K562 (cell line): ENCODE data around the gene CD109. TPM values are rescaled to one million over a fixed set of nuclear protein-coding genes. Genes with fewer than 3 reads are reported as not detected.
A peak's percentile ranks its signal among the peaks of the same experiment; 100 is the strongest.

Source experiments
- ATAC-seq: fragments of 200-7000 bp; cut with Tn5 transposase; 3 replicates; pipeline ENCODE4 v1.9.1; 2020; ENCODE audit warnings: moderate library complexity
- BruUV-seq: library from RNA; stranded (reverse); fragments of 400-500 nt; replicated peaks from 2 replicates; lab custom pipeline; 2021; lab: Mats Ljungman, UMichigan
- CTCF ChIA-PET: fragments of 300-600 bp; formaldehyde crosslinking; extraction: SDS; loops from one replicate; lab custom pipeline; 2021; ENCODE audit warnings: low intra/inter-chr PET ratio; lab: Yijun Ruan, JAX
- POLR2A ChIA-PET: fragments of 300-600, 350-650 bp; sonication (Branson Sonifier 250); formaldehyde crosslinking; extraction: SDS; loops from one replicate; lab custom pipeline; 2021; ENCODE audit warnings: antibody characterized with exemption, inconsistent platforms; lab: Yijun Ruan, JAX
- DNase-seq, 4 experiments: peaks; one replicate each; pipeline versions ENCODE4 v3.0.0 to v3.0.0-alpha.2; 2011 to 2018; ENCODE audit warnings: low spot score in 3 of 4, mixed read lengths in 3 of 4; ENCODE audit errors: extremely low read depth in 1 of 4
- FAIRE-seq: peaks from 2 replicates; lab custom pipeline; 2011; peaks lifted over from hg19 to GRCh38; lab: Jason Lieb, UNC
- H2AFZ ChIP-seq: 2 replicates; pipeline ENCODE4 v1.6.0; 2011; ENCODE audit warnings: low read depth, low read length, control low read depth, inconsistent platforms
- H3K27ac ChIP-seq: fragments of 200-600 bp; 3 replicates; pipeline ENCODE4 v1.8.0; 2011; ENCODE audit warnings: low read depth, mild to moderate bottlenecking, control low read depth, inconsistent platforms, low read length, moderate library complexity, mixed read lengths; ENCODE audit errors: extremely low read depth
- H3K27me3 ChIP-seq, 2 experiments: fragments of 300-600 bp in 1 of 2; 2 replicates in 1 of 2; 3 replicates in 1 of 2; pipeline versions ENCODE4 v1.6.0 to v1.8.0; 2011; ENCODE audit warnings: inconsistent platforms in 2 of 2, low read length in 2 of 2, mild to moderate bottlenecking in 1 of 2, mixed read lengths in 1 of 2, moderate library complexity in 1 of 2; ENCODE audit not compliant: control insufficient read depth in 2 of 2, insufficient read depth in 2 of 2
- H3K36me3 ChIP-seq: fragments of 300-600 bp; 3 replicates; pipeline ENCODE4 v1.8.0; 2011; ENCODE audit warnings: mild to moderate bottlenecking, low read length, inconsistent platforms; ENCODE audit not compliant: control insufficient read depth, insufficient read depth
- H3K4me1 ChIP-seq, 2 experiments: fragments of 200-600 bp in 1 of 2; replicated peaks in 1 of 2; 2 replicates in 1 of 2; 3 replicates in 1 of 2; pipeline versions ENCODE4 v1.5.1 to v1.8.0; 2011; ENCODE audit warnings: inconsistent platforms in 2 of 2, low read length in 2 of 2, mild to moderate bottlenecking in 1 of 2, mixed read lengths in 1 of 2, moderate library complexity in 1 of 2; ENCODE audit not compliant: control insufficient read depth in 2 of 2, insufficient read depth in 2 of 2
- H3K4me2 ChIP-seq: 2 replicates; pipeline ENCODE4 v1.6.1; 2011; ENCODE audit warnings: low read length, control low read depth, inconsistent platforms, mixed read lengths; ENCODE audit not compliant: insufficient read depth
- H3K4me3 ChIP-seq: fragments of 200-600 bp; sonication (generic), shearing (Covaris generic); 2 replicates; pipeline ENCODE4 v1.5.1; 2016; ENCODE audit warnings: control low read depth, inconsistent platforms
- H3K79me2 ChIP-seq: fragments of 200-600 bp; 3 replicates; pipeline ENCODE4 v1.8.0; 2011; ENCODE audit warnings: low read length, inconsistent platforms; ENCODE audit not compliant: control insufficient read depth, insufficient read depth
- H3K9ac ChIP-seq, 2 experiments: 2 replicates each; pipeline versions ENCODE4 v1.6.0 to v1.6.1; 2011; ENCODE audit warnings: low read depth in 2 of 2, low read length in 2 of 2, control low read depth in 1 of 2, inconsistent platforms in 1 of 2, mild to moderate bottlenecking in 1 of 2, mixed read lengths in 1 of 2; ENCODE audit not compliant: insufficient read depth in 1 of 2
- H3K9me1 ChIP-seq: one replicate; pipeline ENCODE4 v1.6.0; 2011; ENCODE audit warnings: inconsistent platforms, mild to moderate bottlenecking, low read length, moderate library complexity; ENCODE audit not compliant: control insufficient read depth, insufficient read depth
- H3K9me3 ChIP-seq: replicated peaks from 2 replicates; pipeline ENCODE4 v1.5.1; 2011; ENCODE audit warnings: low read depth, low read length, inconsistent platforms; ENCODE audit not compliant: control insufficient read depth, insufficient read depth
- H4K20me1 ChIP-seq: replicated peaks from 2 replicates; pipeline ENCODE4 v1.6.1; 2011; ENCODE audit warnings: low read length, inconsistent platforms, mixed read lengths; ENCODE audit not compliant: control insufficient read depth, insufficient read depth
- CTCF ChIP-seq, 3 experiments: IDR thresholded peaks in 2 of 3; conservative IDR thresholded peaks in 1 of 3; 2 replicates each; pipeline ENCODE4 v1.5.1; 2011 to 2012; ENCODE audit warnings: low read length in 3 of 3, mild to moderate bottlenecking in 3 of 3, control low read depth in 2 of 3, improper control_type of control experiment in 1 of 3, inconsistent platforms in 1 of 3, low read depth in 1 of 3, mixed read lengths in 1 of 3, moderate library complexity in 1 of 3; ENCODE audit not compliant: insufficient read depth in 2 of 3
- MLLT1 ChIP-seq, 2 experiments: fragments of 450-650 bp; IDR thresholded peaks; 2 replicates each; pipeline ENCODE4 v1.6.1; 2016
- RAD21 ChIP-seq, 2 experiments: fragments of 250-450 bp in 1 of 2; fragments of 450-650 bp in 1 of 2; sonication (Bioruptor Pico) in 1 of 2; formaldehyde crosslinking in 1 of 2; IDR thresholded peaks in 1 of 2; conservative IDR thresholded peaks in 1 of 2; 2 replicates each; pipeline versions ENCODE4 v1.4.0 to v1.8.0; 2020 to 2022; ENCODE audit warnings: mild to moderate bottlenecking in 2 of 2, moderate library complexity in 1 of 2
- REST ChIP-seq, 2 experiments: fragments of 450-650 bp; formaldehyde crosslinking in 1 of 2; IDR thresholded peaks; 2 replicates each; pipeline versions ENCODE4 v1.4.0 to v1.6.1; 2014 to 2020; ENCODE audit warnings: mild to moderate bottlenecking in 2 of 2, borderline replicate concordance in 1 of 2, low read depth in 1 of 2
- SMC3 ChIP-seq: conservative IDR thresholded peaks from 2 replicates; pipeline ENCODE4 v1.6.1; 2011; ENCODE audit warnings: low read depth, low read length, improper control_type of control experiment; ENCODE audit not compliant: insufficient read depth
- ZNF121 ChIP-seq: sonication (generic); formaldehyde crosslinking; conservative IDR thresholded peaks from 2 replicates; pipeline ENCODE4 v1.8.0; 2022; ENCODE audit warnings: missing genetic modification reagents
- WGBS: fragments of 100-300 bp; shearing (Covaris generic); methylation state at CpG from one replicate; pipeline ENCODE4 v1.1.6; 2016; ENCODE audit warnings: low coverage, mixed read lengths; ENCODE audit not compliant: insufficient coverage; ENCODE audit errors: missing lambda C conversion rate; 5-methylcytosine and 5-hydroxymethylcytosine counted together
- in situ Hi-C: fragments of 300-500 bp; cut with MboI; formaldehyde crosslinking; loops from 4 replicates; pipeline ENCODE4 v1.15.0; 2018; ENCODE audit warnings: inconsistent platforms, mixed read lengths
- intact Hi-C: fragments of 100-400 bp; cut with micrococcal nuclease; formaldehyde crosslinking; loops from 2 replicates; pipeline ENCODE4 v1.14.2; 2022
- polyA plus RNA-seq, 8 experiments: library from polyadenylated mRNA; depleted of rRNA in 4 of 8; stranded (reverse) in 5 of 8; unstranded in 3 of 8; fragments of >200 nt; fragmentation: Nextera tagmentation in 2 of 8; fragmentation: Illumina TruSeq in 1 of 8; extraction: Ambion mirVana in 2 of 8; extraction: Trizol in 1 of 8; gene quantifications; 2 replicates each; pipeline versions ENCODE4 v1.2.1 to v1.2.3, GENCODE V29; 2011 to 2014; ENCODE audit warnings: inconsistent platforms in 1 of 8, missing spikeins in 1 of 8
- total RNA-seq, 7 experiments: library from RNA; depleted of rRNA in 6 of 7; stranded (reverse); fragments of >200 nt in 6 of 7; fragmentation: Illumina TruSeq in 2 of 7; extraction: Trizol in 2 of 7; gene quantifications; 2 replicates each; pipeline versions ENCODE4 v1.2.1 to v1.2.3, GENCODE V29; 2011 to 2021; ENCODE audit warnings: low replicate concordance in 1 of 7

Gene CD109
- total and polyA plus RNA-seq, 9 of the 15 experiments (the other 6 are each of a cell fraction or from before 2014, with no cell fraction given): under 0.01 to 0.22 (median 0.11) TPM

- TF ChIP-seq MLLT1 (IDR thresholded peaks at IDR 0.05): no peak
Observed at GRCh38 chr6:73738367-73739028, 42.5 kb downstream of the CD109 start (continued).

GRCh38 chr6:73739096-73739495 is 43.1 kb downstream of the CD109 start:
- ATAC-seq (peak; percentile 88), FAIRE-seq (peak; percentile 90), DNase-seq (peak; percentile 34 to 73 (median 45))
- WGBS: 0% methylated on average over 2 of the region's 2 CpGs
- no peak overlapping the region for H3K4me2 ChIP-seq
- no peak overlapping the region for H3K27ac ChIP-seq
- H3K27me3 ChIP-seq: no peaks in the 10 kb centered on the region
- BruUV-seq: no TSS peak
- no peak overlapping the region for H2AFZ ChIP-seq
- no peaks in the 10 kb centered on the region for H3K4me1 ChIP-seq
- in situ Hi-C loops: loop anchor here (5.0 to 25.0 kb wide), 2 partner anchors 1473 to 1798 kb away; no protein-coding TSS in a partner anchor
- no peaks in the 10 kb centered on the region for H3K9me3 ChIP-seq
- ChIA-PET CTCF (interaction anchor here (0.7 to 1.9 kb wide), 7 partner anchors 116 to 1491 kb away, joined by 3 to 12 read pairs (median 5); no protein-coding TSS in a partner anchor), POLR2A (no interaction called here)
- H3K4me3 ChIP-seq: no peak overlapping the region
- no peak overlapping the region for H3K9ac ChIP-seq
- no peaks in the 10 kb centered on the region for H3K36me3 ChIP-seq
- no peaks in the 10 kb centered on the region for H3K79me2 ChIP-seq
- no peaks in the 10 kb centered on the region for H4K20me1 ChIP-seq
- no peaks in the 10 kb centered on the region for H3K9me1 ChIP-seq
- intact Hi-C loops: loop anchor here (1.0 kb wide), 1 partner anchor 1470 kb away; no protein-coding TSS in a partner anchor
- TF ChIP-seq RAD21 (CRISPR knock-in tag; conservative IDR thresholded peaks at IDR 0.05 in 1 of 2, IDR thresholded peaks at IDR 0.05 in 1 of 2): peak; percentile 90 to 91
- TF ChIP-seq ZNF121 (CRISPR knock-in tag): no peak
- TF ChIP-seq REST (IDR thresholded peaks at IDR 0.05; ENCODE audit: borderline replicate concordance): peak; percentile 74
- no peak for TF ChIP-seq REST (CRISPR knock-in tag; IDR thresholded peaks at IDR 0.05; ENCODE audit: low read depth)
- peak; percentile 59 to 88 (median 59) for TF ChIP-seq CTCF (IDR thresholded peaks at IDR 0.05 in 2 of 3, conservative IDR thresholded peaks at IDR 0.05 in 1 of 3; ENCODE audit: insufficient read depth in 2 of 3, low read depth in 1 of 3, low read length in 3 of 3)
- peak; percentile 70 for TF ChIP-seq SMC3
